NCI-H2227 (cell line): ENCODE data around the gene MT1E.
"Not testable (repeated sequence)": the region's sequence is repeated elsewhere in the genome, so short reads cannot be mapped to it uniquely, and the experiment has no call there.

ENCODE experiments used
- DNase-seq: peaks from one replicate; lab custom pipeline; 2025; ENCODE audit not compliant: unreplicated experiment; lab: John Stamatoyannopoulos, UW

Gene MT1E

GRCh38 chr16:56625140-56625942, at the start of gene MT1E:
TSS of gene MT1E (plus strand) at chr16:56625781. CDS start at chr16:56625852, 71 bp downstream.
- peak; percentile 59 for DNase-seq

DNA sequence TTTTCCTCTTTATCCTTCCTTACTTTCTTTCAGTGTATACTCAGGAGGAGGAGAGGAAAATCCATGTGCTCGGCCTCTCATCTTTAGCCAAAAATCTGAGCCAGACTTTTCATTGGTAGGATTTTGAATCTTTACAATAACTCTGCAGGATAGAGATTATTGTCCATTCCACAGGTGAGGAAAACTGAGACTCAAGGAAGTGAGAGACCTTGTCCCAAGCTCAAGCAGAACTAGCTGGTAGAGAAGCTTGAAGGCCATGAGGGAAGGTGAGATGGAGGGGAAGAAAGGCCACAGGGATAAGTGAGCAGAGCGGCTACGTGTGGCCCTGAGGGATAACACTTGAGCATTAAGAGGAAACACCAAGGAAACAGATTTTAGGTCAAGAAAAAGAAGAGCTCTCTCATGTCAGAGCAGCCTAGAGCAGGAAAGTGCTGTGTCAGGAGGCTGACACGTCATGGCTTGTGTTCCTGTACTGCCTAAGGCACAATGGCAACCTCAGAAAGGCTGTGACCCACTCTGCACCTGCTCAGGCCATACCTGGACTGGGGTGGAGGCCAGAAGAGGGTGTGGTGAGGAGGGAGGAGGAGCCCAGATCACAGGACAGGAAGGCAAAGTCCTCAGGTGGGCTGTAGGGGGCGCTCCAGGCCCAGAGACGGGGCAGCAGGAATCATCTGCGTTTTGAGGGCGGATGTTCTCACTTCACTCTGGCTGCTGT, 48.8 kb upstream of the MT1E start:
- no peak for DNase-seq

- no peak for DNase-seq
Observed at GRCh38 chr16:56577300-56577625, 48.3 kb upstream of the MT1E start.

- DNase-seq, result no peak
Observed at GRCh38 chr16:56580391-56581048, 45.1 kb upstream of the MT1E start.

DNA sequence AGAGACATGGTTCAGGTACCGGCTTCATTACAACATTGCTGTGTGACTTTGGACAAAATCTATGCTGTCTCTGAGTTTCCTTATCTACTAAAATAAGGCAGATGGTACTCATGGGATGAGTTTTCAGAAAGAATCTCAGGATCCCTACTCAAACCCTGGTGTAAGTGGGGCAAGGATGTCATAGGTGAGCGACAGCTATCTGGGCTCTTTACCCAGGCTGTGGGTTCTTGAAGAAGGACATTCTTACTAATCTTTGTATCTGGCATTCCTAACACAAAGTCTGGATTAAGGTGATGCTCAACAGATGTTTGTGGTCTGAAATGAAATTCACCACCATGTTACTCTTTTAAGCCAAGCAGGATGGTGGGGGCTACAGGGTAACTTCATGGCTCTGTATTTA, 42.7 kb upstream of the MT1E start:
- not testable (repeated sequence) for DNase-seq

GRCh38 chr16:56583351-56584168, 42.0 kb upstream of the MT1E start:
- no peak for DNase-seq

- DNase-seq, result no peak
Observed at GRCh38 chr16:56584276-56584675, 41.3 kb upstream of the MT1E start.

DNA sequence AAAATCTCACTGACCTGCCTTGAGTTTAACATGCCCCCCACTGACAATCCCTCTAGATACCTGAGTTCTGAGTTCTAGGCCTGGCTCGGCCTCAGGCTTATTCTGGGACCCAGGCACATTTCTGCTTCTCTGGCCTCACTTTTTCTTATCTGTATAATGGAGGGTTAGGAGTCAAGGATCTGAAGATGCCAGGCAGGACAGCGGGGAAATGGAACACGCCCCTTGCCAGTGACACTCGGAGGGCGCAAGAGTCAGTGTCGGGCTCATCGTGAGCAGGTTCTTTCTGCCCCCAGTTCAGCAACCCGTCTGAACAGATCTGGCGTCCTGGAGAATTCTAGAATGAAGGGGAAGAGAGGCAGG, 36.8 kb upstream of the MT1E start:
- no peak for DNase-seq

DNA sequence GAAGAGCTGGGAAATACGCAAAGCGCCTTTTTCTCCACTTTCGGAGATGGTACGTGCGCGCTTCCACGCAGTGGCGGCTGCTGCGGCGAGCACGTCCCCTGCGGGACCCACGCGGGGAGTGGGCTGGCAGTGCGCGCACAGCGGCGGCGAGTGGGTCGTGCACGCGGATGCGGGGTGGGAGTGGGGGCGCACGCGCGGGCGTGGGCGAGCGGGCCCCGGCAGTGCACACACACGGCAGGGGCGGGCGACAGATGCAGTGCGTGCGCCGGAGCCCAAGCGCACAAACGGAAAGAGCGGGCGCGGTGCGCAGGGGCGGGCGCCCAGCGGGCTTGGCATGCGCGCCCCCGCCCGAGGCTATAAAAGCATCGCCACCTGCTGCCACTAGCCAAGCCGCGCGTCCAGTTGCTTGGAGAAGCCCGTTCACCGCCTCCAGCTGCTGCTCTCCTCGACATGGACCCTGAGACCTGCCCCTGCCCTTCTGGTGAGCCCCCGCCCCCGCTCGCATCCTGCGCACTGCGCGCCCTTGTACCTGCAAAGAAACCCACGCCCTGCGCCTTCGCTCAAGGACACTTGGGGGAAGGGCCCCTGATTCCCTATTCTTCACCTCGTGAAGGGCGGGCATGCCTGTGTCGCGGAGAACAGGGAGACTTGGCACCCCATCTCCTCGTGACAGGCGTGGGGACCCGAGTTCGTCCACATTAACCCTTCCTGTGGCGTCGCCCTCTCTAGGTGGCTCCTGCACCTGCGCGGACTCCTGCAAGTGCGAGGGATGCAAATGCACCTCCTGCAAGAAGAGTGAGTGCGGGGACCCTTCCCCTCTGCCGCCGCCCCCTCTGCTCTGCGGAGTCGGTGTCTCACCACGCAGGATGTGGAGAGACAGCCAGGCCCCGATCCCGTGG, 36.2 kb upstream of the MT1E start, which contains the start of gene MT3:
Gene MT3, plus strand, starts transcription at position 388 of the 899 bp plus-strand sequence. Its CDS starts 63 bp downstream, at position 451.
- DNase-seq, result peak; percentile 80

DNA sequence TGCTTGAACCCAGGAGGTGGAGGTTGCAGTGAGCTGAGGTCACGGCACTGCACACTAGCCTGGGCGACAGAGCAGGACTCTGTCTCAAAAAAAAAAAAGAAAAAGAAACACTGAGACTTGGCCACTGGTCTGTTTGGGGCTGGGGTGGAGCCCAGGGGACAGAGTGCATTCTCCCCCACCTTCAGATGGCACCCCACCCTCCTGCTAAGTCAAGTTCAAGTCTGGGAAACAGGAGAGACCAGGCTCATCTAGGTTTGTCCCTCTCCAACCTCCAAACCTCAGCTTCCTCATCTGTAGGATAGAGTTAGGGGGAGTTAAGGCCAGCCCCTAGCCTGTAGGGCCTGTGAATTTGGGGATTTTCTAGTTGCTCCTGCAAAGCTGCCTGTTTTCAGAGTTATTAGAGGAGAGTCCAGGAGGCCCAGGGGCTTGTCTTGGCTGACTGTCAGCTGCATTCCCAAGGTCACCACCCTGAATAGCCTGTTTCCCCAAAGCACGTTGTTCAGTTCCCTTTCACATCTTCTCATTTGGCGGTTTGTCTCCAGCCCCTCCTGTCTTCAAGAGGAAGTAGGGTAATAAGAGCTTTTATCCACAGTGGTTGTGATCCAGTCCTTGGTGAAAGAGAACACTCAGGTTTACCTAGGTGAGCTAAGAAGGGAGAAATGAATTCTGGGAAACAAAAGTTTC, 34.1 kb upstream of the MT1E start:
- DNase-seq, result no peak

DNA sequence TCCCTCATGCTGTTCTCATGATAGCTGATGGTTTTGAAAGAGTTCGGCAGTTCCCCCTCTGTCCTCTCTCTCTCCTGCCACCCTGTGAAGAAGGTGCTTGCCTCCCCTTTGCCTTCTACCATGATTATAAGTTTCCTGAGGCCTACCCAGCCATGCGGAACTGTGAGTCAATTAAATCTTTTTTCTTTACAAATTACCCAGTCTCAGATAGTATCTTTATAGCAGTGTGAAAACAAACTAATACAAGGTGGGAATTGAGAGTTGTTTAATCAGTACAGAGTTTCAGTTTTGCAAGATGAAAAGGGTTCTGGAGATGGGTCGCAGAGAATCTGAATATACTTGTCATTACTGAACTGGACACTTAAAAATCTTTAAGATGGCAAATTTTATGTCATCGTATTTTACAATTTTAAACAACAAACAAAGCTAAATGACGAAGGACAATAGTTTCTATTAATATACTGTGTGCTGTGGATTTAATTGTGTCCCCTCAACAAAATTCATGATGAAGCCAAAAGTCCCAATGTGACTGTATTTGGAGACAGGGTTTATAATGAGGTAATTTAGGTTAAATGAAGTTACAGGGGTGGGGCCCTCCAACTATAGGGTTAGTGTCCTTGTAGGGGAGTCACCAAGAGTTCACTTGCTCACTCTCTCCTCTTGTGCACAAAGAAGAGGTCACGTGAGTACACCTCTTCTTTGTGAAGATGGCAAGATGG, 31.8 kb upstream of the MT1E start:
- no peak for DNase-seq

DNA sequence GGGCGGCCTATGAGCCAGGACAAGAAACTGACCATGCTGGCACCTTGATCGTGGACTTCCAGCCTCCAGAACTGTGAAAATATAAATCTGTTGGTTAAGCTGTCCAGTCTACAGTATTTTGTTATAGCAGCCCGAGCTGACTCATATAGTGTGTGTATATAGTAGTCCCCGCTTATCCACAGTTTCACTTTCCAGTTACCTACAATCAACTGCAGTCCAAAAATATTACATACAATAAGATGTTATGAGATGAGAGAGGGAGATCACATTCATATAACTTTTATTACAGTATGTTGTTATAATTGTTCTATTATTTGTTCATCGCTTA, 31.3 kb upstream of the MT1E start:
- DNase-seq, result no peak

DNA sequence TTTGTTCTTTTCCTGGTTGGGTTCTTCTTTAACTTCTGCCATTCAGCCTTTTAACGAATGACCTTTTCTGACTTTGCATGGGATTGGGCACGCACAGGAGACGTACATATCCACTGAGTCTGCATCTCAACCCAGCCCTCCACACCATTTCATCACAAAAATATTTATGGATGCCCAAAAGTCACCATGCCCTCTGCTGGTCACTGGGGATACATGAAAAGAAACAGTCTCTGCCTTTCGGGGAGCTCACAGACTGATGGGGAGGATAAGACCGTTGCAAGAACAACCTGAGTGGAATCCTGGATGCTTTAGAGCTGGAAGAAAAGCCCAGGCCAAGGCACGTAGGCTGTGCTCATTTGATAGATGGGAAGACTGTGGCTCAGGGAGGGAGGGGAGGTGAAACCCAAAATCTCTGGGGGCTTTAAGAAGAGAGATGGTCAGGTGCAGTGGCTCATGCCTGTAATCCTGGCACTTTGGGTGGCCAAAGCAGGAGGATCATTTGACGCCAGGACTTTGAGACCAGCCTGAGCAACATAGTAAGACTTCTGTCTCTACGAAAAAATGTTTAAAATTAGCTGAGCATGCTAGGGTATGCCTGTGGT, 25.1 kb upstream of the MT1E start:
- peak; percentile 58 for DNase-seq

DNA sequence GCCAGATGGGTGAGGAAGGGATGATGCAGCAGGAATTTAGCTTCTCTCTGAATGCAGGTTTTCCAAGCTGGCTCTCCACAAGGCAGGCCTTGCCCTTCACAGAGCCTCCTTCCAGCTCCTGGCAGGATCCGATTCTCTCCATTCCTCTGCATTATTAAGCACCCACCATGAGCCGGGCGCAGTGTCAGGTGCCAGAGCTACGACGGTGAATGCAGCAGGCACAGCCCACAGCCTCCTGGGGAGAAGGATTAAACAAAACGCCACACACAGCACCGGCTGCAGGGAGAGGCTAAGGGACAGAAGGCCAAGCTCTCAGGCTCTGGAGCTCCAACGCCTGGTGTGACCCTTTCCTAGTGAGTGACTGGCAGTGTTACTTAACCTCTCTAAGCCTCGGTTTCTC, 24.3 kb upstream of the MT1E start:
- no peak for DNase-seq

GRCh38 chr16:56603589-56603988, 22.0 kb upstream of the MT1E start:
- DNase-seq, result peak; percentile 46

DNA sequence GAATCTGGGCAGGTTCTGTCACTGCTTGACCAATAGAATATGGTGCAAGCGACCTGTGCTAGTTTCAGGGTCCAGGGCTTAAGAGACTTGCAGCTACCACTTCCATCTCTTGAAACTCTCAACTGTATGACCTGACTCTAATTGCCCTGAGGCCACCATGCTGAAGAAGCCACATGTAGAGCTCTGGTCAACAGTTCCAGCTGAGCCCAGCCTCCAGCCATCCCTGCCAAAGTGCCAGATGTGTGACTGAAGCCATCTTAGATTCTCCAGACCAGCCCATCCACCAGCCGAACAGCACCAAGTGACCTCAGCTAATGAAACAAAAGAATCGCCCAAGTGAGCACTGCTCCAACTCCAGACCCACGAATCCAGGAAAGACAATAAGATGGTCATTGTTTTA, 20.6 kb upstream of the MT1E start:
- DNase-seq, result no peak

DNA sequence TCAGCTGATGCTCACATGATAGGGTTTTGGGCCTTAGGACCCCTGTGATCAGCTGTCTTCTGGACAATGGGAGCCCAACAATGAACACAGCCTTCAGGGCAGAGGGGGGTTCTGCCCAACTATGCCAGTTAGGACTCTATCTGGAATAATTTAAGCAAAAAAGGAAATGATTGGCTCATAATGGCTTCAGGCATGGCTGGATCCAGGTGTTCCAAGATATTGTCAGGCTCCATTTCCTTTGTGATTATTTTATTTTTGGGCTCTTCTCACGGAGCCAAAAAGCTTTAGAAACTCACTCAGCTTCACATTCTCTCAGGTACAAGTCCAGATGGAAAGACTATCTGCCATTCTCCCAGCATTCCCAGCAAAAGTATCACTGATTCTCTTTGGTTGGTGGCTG, 20.1 kb upstream of the MT1E start:
- DNase-seq, result no peak

GRCh38 chr16:56606071-56606475, 19.5 kb upstream of the MT1E start:
- DNase-seq, result no peak
